Globus pallidus (tissue), 1 donor: ENCODE data around the gene CABP1.
"Not testable (repeated sequence)": the region's sequence is repeated elsewhere in the genome, so short reads cannot be mapped to it uniquely, and the experiment has no call there.

Source experiments
- DNase-seq: peaks from one replicate; pipeline ENCODE4 v3.0.0-alpha.2; 2015; ENCODE audit warnings: low spot score

CABP1 gene

GRCh38 chr12:120668091-120668867, 27.9 kb downstream of the CABP1 start:
- DNase-seq = no peak

- DNase-seq = no peak
These were observed 28.7 kb downstream of the CABP1 start for GRCh38 chr12:120668868-120669840.

- not testable (repeated sequence) for DNase-seq
These were observed 29.8 kb downstream of the CABP1 start for GRCh38 chr12:120670237-120670636.

GRCh38 chr12:120670667-120671066, 30.2 kb downstream of the CABP1 start:
- no peak for DNase-seq

DNA sequence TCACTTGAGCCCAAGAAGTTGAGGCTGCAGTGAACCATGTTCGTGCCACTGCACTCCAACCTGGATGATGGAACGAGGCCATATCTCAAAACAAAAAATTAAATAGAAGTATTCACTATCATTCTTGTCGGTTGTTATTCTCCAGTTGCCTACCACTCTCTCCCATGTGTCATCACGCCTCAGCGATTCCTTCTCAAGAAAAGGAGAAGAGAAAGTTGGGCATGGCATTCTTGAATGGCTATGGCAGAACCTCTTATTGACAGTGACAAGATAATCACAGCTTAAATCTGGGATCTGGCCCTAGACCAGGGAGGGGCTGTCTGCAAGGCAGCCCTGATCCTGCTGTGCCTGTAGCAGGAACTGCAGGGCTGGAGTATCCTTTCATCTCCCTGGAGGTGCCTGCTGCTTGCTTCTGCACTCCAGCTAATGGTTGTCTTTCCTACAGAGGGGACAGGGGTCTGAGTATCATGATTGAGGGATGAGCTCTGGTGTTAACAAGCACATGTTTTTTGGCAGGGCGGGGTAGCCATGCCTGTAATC, 33.7 kb downstream of the CABP1 start:
- DNase-seq = no peak

GRCh38 chr12:120677765-120678473, 37.5 kb downstream of the CABP1 start:
- DNase-seq = no peak

GRCh38 chr12:120678572-120678971, 38.1 kb downstream of the CABP1 start:
- no peak for DNase-seq

GRCh38 chr12:120680165-120680738, 39.8 kb downstream of the CABP1 start:
- no peak for DNase-seq

DNA sequence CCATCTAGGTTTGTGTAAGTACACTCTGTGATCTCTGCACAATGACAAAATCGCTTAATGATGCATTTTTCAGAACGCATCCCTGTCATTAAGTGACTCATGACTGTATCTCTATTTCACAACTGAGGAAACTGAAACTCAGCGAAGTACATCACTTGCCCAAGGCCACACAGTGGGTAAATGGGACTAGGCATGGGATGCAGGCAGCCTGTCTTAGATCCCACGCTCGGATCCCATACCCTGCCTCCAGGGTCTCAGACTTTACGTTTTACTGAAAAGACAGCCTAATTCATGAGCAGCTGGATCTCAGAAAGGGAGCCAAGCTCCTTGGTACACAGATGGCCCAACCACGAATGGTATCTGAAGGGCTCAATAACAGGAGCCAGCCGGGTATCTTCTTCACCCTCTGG, 44.1 kb downstream of the CABP1 start:
- no peak for DNase-seq

GRCh38 chr12:120685522-120685921, 45.1 kb downstream of the CABP1 start:
- no peak for DNase-seq

DNA sequence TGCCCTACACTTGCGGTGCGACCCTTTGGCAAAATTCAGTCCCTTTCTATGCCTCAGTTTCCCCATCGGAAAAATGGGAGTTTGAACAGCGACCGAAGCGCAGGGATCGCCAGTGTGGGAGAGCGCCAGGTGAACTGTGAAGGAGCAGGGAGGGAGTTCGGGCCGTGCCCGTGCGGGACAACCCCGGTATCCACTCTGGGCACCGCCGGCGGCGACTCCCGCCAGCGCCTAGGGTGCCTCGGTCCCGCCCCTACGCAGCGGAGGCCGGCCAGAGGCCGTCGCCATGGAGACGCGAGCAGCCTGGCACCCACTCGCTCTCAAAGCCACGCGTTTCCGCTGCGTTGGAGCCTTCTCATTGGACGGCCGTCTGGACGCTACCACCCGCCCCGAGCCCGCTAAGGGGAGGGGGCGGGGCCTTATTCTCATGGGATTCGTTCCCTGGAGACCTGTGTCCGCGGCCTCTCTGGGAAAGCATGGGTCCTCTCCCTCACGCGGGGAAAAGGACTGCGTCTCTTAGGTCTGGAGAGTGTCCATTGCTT, 45.8 kb downstream of the CABP1 start:
- DNase-seq = peak; percentile 98

- peak; percentile 97 for DNase-seq
These were observed 46.5 kb downstream of the CABP1 start, which contains the start of gene MLEC for GRCh38 chr12:120686690-120687577. Gene MLEC (plus strand): TSS chr12:120687149. CDS start chr12:120687297, 148 bp downstream.

GRCh38 chr12:120687578-120688289, 47.3 kb downstream of the CABP1 start:
- DNase-seq = no peak

DNA sequence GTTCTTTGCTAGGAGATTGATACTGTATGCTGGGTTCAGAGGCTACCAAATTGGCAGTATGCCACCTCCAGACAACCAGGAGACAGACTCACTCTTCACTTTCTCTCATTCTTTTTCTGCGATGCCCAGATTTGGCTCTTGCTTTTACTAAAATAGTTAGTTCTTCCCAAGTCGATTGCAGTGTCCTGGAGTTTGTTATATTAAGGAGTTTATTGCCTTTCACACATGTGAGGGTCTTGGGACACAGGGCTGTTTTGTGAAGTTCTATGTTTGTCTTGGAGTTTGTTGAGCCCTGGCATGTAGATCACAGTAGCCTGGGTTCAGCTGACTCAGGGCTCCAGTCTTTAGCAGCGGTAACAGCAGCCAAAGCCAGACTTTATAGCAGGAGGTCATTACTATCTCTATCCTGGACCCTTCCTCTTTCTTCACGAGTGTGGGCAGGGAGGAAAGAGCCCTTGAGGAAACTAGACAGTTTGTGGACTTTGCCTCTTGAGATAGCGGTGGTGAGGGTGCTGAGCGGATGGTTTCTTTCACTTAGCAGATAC, 48.2 kb downstream of the CABP1 start:
- peak; percentile 11 for DNase-seq

GRCh38 chr12:120689397-120690082, 49.1 kb downstream of the CABP1 start:
- DNase-seq = no peak

- DNase-seq = no peak
These were observed 49.6 kb downstream of the CABP1 start for GRCh38 chr12:120690083-120690450.

DNA sequence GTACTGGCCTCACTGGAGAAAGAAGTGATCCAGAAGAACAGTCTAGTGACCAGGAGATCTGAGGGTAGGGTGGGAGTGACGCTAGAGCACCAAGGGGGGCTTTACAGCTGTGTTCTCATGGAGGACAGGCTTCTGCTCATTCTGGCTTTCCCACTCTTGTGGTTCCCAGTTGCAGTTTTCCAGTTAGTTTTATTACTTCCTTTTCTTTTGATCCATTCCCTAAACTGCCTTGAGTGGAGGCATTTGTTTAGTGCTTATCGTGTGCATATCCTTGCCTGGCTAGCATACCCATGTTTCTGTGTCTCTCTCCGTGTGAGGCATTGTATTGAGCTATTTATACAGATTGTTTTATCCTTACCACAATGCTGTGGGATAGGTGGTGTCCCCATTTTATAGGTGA, 50.6 kb downstream of the CABP1 start:
- DNase-seq = no peak

- DNase-seq = no peak
These were observed 52.2 kb downstream of the CABP1 start for GRCh38 chr12:120692524-120693033.
